Measurements from ENCODE around the gene TMEM25.

Gene TMEM25

DNA sequence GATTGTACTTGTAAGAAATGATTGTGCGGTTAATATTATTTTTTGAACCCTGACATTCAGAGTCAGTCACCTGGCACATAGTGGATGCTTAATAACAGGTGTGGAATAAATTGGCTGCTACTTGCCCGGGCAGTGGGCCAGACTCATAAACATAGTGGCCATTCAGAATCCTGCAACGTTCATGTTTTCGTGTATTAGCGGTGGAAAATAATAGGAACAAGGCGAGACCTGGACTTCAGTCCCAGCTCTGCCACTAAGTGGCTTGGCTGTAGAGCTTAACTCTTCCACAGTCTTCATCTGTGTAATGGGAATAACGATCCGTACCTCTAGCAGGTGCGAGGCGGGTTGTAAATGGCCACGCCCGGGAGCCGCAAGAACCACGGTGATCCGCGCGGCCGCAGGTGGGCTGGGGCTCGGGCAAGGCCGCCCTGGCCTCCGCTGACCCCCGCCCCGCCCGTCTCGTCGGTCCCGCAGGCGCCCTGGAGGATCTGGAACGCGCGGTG lies 761 bp upstream of the TMEM25 start:
- POLR2A ChIA-PET: interaction anchor here (1.0 to 1.2 kb wide), 2 partner anchors 20 to 43 kb away, joined by 3 read pairs; no protein-coding TSS in a partner anchor
- H3K27ac ChIP-seq (ENCODE audit: extremely low read depth, low read depth, low read length): peak overlapping the region; percentile 74; the same call in 1 of the 2 replicates

DNA sequence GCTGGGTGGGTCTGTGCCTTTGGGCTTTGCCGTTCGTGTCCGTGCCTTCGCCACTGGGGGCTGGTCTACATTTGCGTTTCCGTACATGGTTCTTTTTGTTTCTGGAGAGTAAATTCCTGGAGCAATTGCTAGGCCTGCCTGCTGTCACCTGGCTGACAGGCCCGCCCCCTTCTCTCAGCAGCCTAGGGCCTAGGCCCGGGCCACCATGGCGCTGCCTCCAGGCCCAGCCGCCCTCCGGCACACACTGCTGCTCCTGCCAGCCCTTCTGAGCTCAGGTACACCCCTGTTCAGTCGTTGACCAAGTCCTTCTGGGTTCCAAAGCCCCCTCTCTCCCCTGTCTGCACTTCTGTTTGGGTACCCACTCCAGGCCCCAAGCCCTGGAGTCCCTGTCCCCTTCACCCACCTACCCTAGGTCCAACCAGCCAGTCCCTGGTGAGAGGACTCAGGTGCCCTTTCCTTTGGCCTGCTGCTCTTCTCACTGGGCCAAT lies 649 bp downstream of the TMEM25 start:
- CTCF ChIA-PET: no interaction called here
- H3K4me3 ChIP-seq (ENCODE audit: low read depth, low read length): peak overlapping the region; percentile 64
- H3K9me3 ChIP-seq (ENCODE audit: control insufficient read depth, insufficient read depth, low read depth, low read length): no peaks in the 10 kb centered on the region
- peak overlapping the region; percentile 74; the same call in 1 of the 2 replicates for H3K27ac ChIP-seq (ENCODE audit: extremely low read depth, low read depth, low read length)
- H3K4me1 ChIP-seq (ENCODE audit: control insufficient read depth, insufficient read depth, low read length): no peaks in the 10 kb centered on the region
- POLR2A ChIA-PET: no interaction called here
- TF ChIP-seq ZNF266 (tag by site-specific recombination; IDR thresholded peaks at IDR 0.05; ENCODE audit: low read depth): no peak
- TF ChIP-seq, protein P1, sequence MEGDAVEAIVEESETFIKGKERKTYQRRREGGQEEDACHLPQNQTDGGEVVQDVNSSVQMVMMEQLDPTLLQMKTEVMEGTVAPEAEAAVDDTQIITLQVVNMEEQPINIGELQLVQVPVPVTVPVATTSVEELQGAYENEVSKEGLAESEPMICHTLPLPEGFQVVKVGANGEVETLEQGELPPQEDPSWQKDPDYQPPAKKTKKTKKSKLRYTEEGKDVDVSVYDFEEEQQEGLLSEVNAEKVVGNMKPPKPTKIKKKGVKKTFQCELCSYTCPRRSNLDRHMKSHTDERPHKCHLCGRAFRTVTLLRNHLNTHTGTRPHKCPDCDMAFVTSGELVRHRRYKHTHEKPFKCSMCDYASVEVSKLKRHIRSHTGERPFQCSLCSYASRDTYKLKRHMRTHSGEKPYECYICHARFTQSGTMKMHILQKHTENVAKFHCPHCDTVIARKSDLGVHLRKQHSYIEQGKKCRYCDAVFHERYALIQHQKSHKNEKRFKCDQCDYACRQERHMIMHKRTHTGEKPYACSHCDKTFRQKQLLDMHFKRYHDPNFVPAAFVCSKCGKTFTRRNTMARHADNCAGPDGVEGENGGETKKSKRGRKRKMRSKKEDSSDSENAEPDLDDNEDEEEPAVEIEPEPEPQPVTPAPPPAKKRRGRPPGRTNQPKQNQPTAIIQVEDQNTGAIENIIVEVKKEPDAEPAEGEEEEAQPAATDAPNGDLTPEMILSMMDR (tag by site-specific recombination; IDR thresholded peaks at IDR 0.05): peak; percentile 56
- TF ChIP-seq ZNF223 (tag by site-specific recombination; IDR thresholded peaks at IDR 0.05): no peak
- TF ChIP-seq ZNF335 (tag by site-specific recombination; conservative IDR thresholded peaks at IDR 0.05): peak; percentile 99
- no peak for TF ChIP-seq ZNF23 (tag by site-specific recombination; IDR thresholded peaks at IDR 0.05; ENCODE audit: borderline replicate concordance)
- TF ChIP-seq, protein P2, sequence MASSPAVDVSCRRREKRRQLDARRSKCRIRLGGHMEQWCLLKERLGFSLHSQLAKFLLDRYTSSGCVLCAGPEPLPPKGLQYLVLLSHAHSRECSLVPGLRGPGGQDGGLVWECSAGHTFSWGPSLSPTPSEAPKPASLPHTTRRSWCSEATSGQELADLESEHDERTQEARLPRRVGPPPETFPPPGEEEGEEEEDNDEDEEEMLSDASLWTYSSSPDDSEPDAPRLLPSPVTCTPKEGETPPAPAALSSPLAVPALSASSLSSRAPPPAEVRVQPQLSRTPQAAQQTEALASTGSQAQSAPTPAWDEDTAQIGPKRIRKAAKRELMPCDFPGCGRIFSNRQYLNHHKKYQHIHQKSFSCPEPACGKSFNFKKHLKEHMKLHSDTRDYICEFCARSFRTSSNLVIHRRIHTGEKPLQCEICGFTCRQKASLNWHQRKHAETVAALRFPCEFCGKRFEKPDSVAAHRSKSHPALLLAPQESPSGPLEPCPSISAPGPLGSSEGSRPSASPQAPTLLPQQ (tag by site-specific recombination; IDR thresholded peaks at IDR 0.05): no peak
- peaks cover 0 to 54% of the 10 kb centered on the region in 2 experiments; a peak in 1 of 3 replicates for H3K36me3 ChIP-seq (ENCODE audit: control insufficient read depth in 2 of 2, insufficient read depth in 1 of 2, low read length in 2 of 2)

More for the DNA sequence above, 761 bp upstream of the TMEM25 start:
- no peaks in the 10 kb centered on the region for H3K9me3 ChIP-seq (ENCODE audit: control insufficient read depth, insufficient read depth, low read depth, low read length)
- H3K36me3 ChIP-seq (ENCODE audit: control insufficient read depth in 2 of 2, insufficient read depth in 1 of 2, low read length in 2 of 2): peaks cover 0 to 50% of the 10 kb centered on the region in 2 experiments; a peak in 1 of 3 replicates
- CTCF ChIA-PET: no interaction called here
- TF ChIP-seq SCRT2 (tag by site-specific recombination; IDR thresholded peaks at IDR 0.05) (peak; percentile 54; the same call in 1 of the 2 replicates), ZNF558 (tag by site-specific recombination; IDR thresholded peaks at IDR 0.05) (no peak), ZIC2 (tag by site-specific recombination; IDR thresholded peaks at IDR 0.05) (no peak), ZEB2 (tag by site-specific recombination; IDR thresholded peaks at IDR 0.05) (0 out of 2 replicates have a peak, but pooled peaks have one; percentile 12), SP7 (tag by site-specific recombination; IDR thresholded peaks at IDR 0.05) (peak; percentile 53), ZNF335 (tag by site-specific recombination; conservative IDR thresholded peaks at IDR 0.05) (peak; percentile 42), ZNF596 (tag by site-specific recombination; IDR thresholded peaks at IDR 0.05) (no peak)
- TF ChIP-seq, protein P1 (tag by site-specific recombination; IDR thresholded peaks at IDR 0.05): no peak
- H3K4me1 ChIP-seq (ENCODE audit: control insufficient read depth, insufficient read depth, low read length): no peaks in the 10 kb centered on the region
- peak overlapping the region; percentile 64 for H3K4me3 ChIP-seq (ENCODE audit: low read depth, low read length)

DNA sequence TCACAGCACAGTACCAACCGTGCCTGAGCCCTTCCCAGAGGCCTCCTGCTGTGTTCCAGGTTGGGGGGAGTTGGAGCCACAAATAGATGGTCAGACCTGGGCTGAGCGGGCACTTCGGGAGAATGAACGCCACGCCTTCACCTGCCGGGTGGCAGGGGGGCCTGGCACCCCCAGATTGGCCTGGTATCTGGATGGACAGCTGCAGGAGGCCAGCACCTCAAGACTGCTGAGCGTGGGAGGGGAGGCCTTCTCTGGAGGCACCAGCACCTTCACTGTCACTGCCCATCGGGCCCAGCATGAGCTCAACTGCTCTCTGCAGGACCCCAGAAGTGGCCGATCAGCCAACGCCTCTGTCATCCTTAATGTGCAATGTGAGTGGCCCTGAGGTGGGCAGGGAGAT lies 1.1 kb downstream of the TMEM25 start:
- no peak for TF ChIP-seq ZNF335 (tag by site-specific recombination; conservative IDR thresholded peaks at IDR 0.05)
- TF ChIP-seq ZIC2 (tag by site-specific recombination; IDR thresholded peaks at IDR 0.05): peak; percentile 49
- no peak for TF ChIP-seq ZFP37 (tag by site-specific recombination; IDR thresholded peaks at IDR 0.05)
- TF ChIP-seq ZNF157 (tag by site-specific recombination; IDR thresholded peaks at IDR 0.05): no peak
- Histone ChIP-seq H3K36me3 (ENCODE audit: control insufficient read depth in 2 of 2, insufficient read depth in 1 of 2, low read length in 2 of 2) (peaks cover 0 to 56% of the 10 kb centered on the region in 2 experiments; a peak in 2 of 3 replicates), H3K4me1 (ENCODE audit: control insufficient read depth, insufficient read depth, low read length) (no peaks in the 10 kb centered on the region), H3K4me3 (ENCODE audit: low read depth, low read length) (peak overlapping the region; percentile 64), H3K27ac (ENCODE audit: extremely low read depth, low read depth, low read length) (peak overlapping the region; percentile 74; the same call in 1 of the 2 replicates), H3K9me3 (ENCODE audit: control insufficient read depth, insufficient read depth, low read depth, low read length) (no peaks in the 10 kb centered on the region)
- ChIA-PET POLR2A (no interaction called here), CTCF (no interaction called here)

All from HEK293 (cell line).